Osteocyte (in vitro differentiated cells): ENCODE measurements around the gene MRPS7. TPM values are rescaled to one million over a fixed set of nuclear protein-coding genes. Genes with fewer than 3 reads are reported as not detected.
"Not testable (repeated sequence)": the region's sequence is repeated elsewhere in the genome, so short reads cannot be mapped to it uniquely, and the experiment has no call there.

ENCODE experiments used
- DNase-seq: peaks from one replicate; pipeline ENCODE4 v3.0.0; 2021; ENCODE audit warnings: mixed read lengths; ENCODE audit not compliant: unreplicated experiment; ENCODE audit errors: extremely low spot score
- H3K27ac Mint-ChIP-seq: one replicate; pipeline ENCODE4 v1.8.0; 2021; ENCODE audit warnings: mild to moderate bottlenecking, mixed read lengths; ENCODE audit not compliant: unreplicated experiment
- H3K27me3 Mint-ChIP-seq: one replicate; pipeline ENCODE4 v1.8.0; 2021; ENCODE audit warnings: mixed read lengths; ENCODE audit not compliant: unreplicated experiment
- H3K36me3 Mint-ChIP-seq: one replicate; pipeline ENCODE4 v1.8.0; 2021; ENCODE audit warnings: mixed read lengths; ENCODE audit not compliant: unreplicated experiment
- H3K4me1 Mint-ChIP-seq: one replicate; pipeline ENCODE4 v1.8.0; 2021; ENCODE audit warnings: mixed read lengths; ENCODE audit not compliant: unreplicated experiment
- H3K4me3 Mint-ChIP-seq: one replicate; pipeline ENCODE4 v1.8.0; 2021; ENCODE audit warnings: mild to moderate bottlenecking, moderate library complexity, mixed read lengths; ENCODE audit not compliant: unreplicated experiment
- H3K9me3 Mint-ChIP-seq: one replicate; pipeline ENCODE4 v1.8.0; 2021; ENCODE audit warnings: mixed read lengths; ENCODE audit not compliant: unreplicated experiment
- total RNA-seq: library from RNA; stranded (reverse); gene quantifications from 2 replicates; pipeline ENCODE4 v1.2.1, GENCODE V29; 2021
- TF ChIP-seq, protein P1 (sequence below): fragments of 200-600 bp; sonication (generic); IDR thresholded peaks from 2 replicates; pipeline ENCODE4 v1.5.0; 2021; ENCODE audit warnings: antibody characterized with exemption, mild to moderate bottlenecking, moderate library complexity

The MRPS7 gene
- total RNA-seq, 1 donor from 2014 or later = 49.6 TPM

DNA sequence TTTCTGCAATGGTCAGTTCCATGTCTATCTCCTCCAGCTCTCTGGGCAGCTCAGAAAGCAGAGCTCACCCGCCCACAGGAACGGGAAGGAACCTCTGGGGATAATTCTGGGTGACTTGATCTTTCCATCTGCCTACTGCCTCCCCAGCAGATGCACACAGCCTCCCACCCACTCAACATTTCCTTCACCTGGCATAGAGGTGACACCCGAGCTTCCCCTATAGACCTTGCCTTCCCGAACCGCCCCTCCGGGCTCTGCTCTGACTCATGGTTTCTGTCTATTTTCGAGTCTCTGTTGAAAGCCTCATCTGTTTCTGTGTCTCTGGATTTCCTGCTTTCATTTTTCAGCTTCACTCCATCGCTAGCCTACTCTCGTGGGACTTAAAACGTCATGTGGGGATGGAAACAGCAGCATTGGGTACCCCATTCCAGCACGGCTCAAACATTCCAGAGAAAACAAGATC, 11.6 kb upstream of the MRPS7 start:
- Mint-ChIP-seq H3K27ac (peak overlapping the region; percentile 92), H3K4me1 (peaks cover 14% of the 10 kb centered on the region), H3K36me3 (peaks cover 9% of the 10 kb centered on the region), H3K9me3 (no peaks in the 10 kb centered on the region), H3K27me3 (no peaks in the 10 kb centered on the region), H3K4me3 (peak overlapping the region; percentile 68)
- no peak for DNase-seq
- TF ChIP-seq, protein P1, sequence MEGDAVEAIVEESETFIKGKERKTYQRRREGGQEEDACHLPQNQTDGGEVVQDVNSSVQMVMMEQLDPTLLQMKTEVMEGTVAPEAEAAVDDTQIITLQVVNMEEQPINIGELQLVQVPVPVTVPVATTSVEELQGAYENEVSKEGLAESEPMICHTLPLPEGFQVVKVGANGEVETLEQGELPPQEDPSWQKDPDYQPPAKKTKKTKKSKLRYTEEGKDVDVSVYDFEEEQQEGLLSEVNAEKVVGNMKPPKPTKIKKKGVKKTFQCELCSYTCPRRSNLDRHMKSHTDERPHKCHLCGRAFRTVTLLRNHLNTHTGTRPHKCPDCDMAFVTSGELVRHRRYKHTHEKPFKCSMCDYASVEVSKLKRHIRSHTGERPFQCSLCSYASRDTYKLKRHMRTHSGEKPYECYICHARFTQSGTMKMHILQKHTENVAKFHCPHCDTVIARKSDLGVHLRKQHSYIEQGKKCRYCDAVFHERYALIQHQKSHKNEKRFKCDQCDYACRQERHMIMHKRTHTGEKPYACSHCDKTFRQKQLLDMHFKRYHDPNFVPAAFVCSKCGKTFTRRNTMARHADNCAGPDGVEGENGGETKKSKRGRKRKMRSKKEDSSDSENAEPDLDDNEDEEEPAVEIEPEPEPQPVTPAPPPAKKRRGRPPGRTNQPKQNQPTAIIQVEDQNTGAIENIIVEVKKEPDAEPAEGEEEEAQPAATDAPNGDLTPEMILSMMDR = no peak

DNA sequence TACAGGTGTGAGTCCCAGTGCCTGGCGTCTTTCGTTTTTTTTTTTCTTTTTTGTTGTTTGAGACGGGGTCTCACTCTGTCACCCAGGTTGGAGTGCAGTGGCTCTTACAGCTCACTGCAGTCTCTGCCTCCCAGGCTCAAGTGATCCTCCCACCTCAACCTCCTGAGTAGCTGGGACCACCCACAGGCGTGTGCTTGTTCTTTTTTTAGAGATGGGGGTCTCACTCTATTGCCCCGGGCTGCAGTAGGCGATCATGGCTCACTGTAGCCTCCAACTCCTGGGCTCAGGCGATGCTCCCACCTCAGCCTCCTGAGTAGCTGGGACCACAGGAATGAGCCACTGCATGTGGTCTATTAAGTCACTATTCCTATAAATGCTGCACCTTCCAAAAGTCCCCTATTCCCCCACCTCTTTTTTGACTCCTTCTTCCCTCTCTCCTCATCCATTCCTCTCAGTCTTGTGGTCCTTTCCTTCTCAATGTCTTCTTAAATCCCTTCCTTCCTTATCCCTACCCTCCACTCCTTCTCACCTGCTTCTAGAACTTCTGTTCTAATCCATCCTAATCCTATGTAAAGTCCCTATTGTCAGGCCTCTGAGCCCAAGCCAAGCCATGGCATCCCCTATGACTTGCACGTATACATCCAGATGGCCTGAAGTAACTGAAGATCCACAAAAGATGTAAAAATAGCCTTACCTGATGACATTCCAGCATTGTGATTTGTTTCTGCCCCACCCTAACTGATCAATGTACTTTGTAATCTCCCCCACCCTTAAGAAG, 9.5 kb upstream of the MRPS7 start:
- H3K9me3 Mint-ChIP-seq = no peaks in the 10 kb centered on the region
- H3K27me3 Mint-ChIP-seq = no peaks in the 10 kb centered on the region
- H3K27ac Mint-ChIP-seq = peak overlapping the region; percentile 21

GRCh38 chr17:75255954-75256698, 5.6 kb upstream of the MRPS7 start:
- not testable (repeated sequence) for DNase-seq

More for the DNA sequence above, 9.5 kb upstream of the MRPS7 start:
- Mint-ChIP-seq H3K4me1 (peaks cover 19% of the 10 kb centered on the region), H3K4me3 (no peak overlapping the region), H3K36me3 (no peaks in the 10 kb centered on the region)
- DNase-seq = no peak
- TF ChIP-seq, protein P1 = no peak

DNA sequence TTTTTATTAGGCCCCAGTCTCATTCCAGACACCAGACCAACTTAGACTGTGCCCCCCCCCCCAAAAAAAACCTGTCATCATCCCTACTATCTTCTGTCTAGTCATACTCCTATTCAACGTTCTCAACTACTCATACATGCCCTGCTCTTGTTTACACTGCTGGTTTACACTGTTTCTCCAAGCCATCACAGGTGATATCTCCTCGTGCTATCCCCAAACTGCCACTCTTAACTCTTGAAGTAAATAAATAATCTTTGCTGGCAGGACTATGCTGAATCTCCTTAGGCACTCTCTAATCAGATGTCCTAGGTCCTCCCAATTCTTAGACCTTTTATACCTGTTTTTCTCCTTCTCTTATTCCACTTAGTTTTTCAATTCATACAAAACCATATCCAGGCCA, 4.5 kb upstream of the MRPS7 start:
- not testable (repeated sequence) for H3K36me3 Mint-ChIP-seq, H3K27ac Mint-ChIP-seq, H3K27me3 Mint-ChIP-seq, DNase-seq, H3K9me3 Mint-ChIP-seq, H3K4me3 Mint-ChIP-seq
- peaks cover 34% of the 10 kb centered on the region for H3K4me1 Mint-ChIP-seq

More at GRCh38 chr17:75255954-75256698, 5.6 kb upstream of the MRPS7 start:
- H3K27ac Mint-ChIP-seq = peak overlapping the region; percentile 5
- not testable (repeated sequence) for H3K4me3 Mint-ChIP-seq, H3K27me3 Mint-ChIP-seq, H3K9me3 Mint-ChIP-seq, H3K36me3 Mint-ChIP-seq
- peaks cover 30% of the 10 kb centered on the region for H3K4me1 Mint-ChIP-seq

GRCh38 chr17:75260641-75261335, 891 bp upstream of the MRPS7 start:
- Mint-ChIP-seq H3K36me3 (peaks cover 11% of the 10 kb centered on the region), H3K27me3 (no peaks in the 10 kb centered on the region), H3K4me1 (peaks cover 44% of the 10 kb centered on the region), H3K4me3 (peak overlapping the region; percentile 99), H3K9me3 (no peaks in the 10 kb centered on the region), H3K27ac (peak overlapping the region; percentile 100)
- DNase-seq = no peak
- TF ChIP-seq, protein P1 = peak; percentile 12
